Tibial nerve (tissue), 4 donors: ENCODE results near the gene KLHL26.

Experiments used
- CTCF ChIP-seq, 5 experiments: fragments of 200-600 bp in 3 of 5; fragments of 450-650 bp in 2 of 5; sonication (generic) in 3 of 5; IDR thresholded peaks; one replicate each; pipeline ENCODE4 v1.5.1; 2016 to 2019; ENCODE audit warnings: antibody characterized with exemption in 5 of 5, mild to moderate bottlenecking in 3 of 5, moderate library complexity in 2 of 5
- EP300 ChIP-seq, 2 donors: sonication (generic); formaldehyde crosslinking; IDR thresholded peaks; one replicate each; pipeline ENCODE4 v1.6.1; 2017; ENCODE audit warnings: antibody characterized with exemption in 2 of 2, mild to moderate bottlenecking in 1 of 2

GRCh38 chr19:18605196-18605545 is 31.7 kb upstream of the KLHL26 start:
- TF ChIP-seq CTCF (IDR thresholded peaks at IDR 0.05) (no peak), EP300 (IDR thresholded peaks at IDR 0.05) (no peak)
